Measurements from ENCODE around the gene CCDC17. TPM values are rescaled to one million over a fixed set of nuclear protein-coding genes. Genes with fewer than 3 reads are reported as not detected.

Gene CCDC17
- total RNA-seq, 4 donors from 2014 or later: 1.2 to 4.7 (median 1.6) TPM

GRCh38 chr1:45570631-45571030, 53.2 kb downstream of the CCDC17 start:
- TF ChIP-seq CTCF (IDR thresholded peaks at IDR 0.05) (no peak), EP300 (IDR thresholded peaks at IDR 0.05) (no peak), POLR2A (IDR thresholded peaks at IDR 0.05) (no peak), POLR2AphosphoS5 (IDR thresholded peaks at IDR 0.05) (no peak)
- H3K27ac ChIP-seq: no peak overlapping the region
- WGBS, 2 donors (ENCODE audit: low coverage in 1 of 2): 73 to 76% methylated on average over 3 to 4 of the region's 4 CpGs

More at GRCh38 chr1:45570631-45571030, 53.2 kb downstream of the CCDC17 start:
- H3K36me3 ChIP-seq: peaks cover 0 to 41% of the 10 kb centered on the region in 2 donors
- no peaks in the 10 kb centered on the region for H3K9me3 ChIP-seq
- no peak for ATAC-seq
- H3K27me3 ChIP-seq: no peaks in the 10 kb centered on the region
- no peak overlapping the region for H3K4me3 ChIP-seq
- H3K4me1 ChIP-seq: peaks cover 0 to 21% (median 9%) of the 10 kb centered on the region in 3 donors

Small RNAs within 50 kb of the gene (small RNA-seq; reads per million reads assigned to genes)
- gene AL355480.1: 0 reads per million in 4 donors
- gene AL355480.2: 0 reads per million in 4 donors
- 0 reads per million in 4 donors for gene AL355480.3
- gene AL355480.4: 0 reads per million in 4 donors

Other genes with a start within 250 kb of the CCDC17 start
- 1 to 10 TPM; 3.9 to 8.6 (median 4.8) TPM for gene TESK2, start 132.9 kb downstream of the CCDC17 start, total RNA-seq
- gene CCDC163, start 124.0 kb downstream of the CCDC17 start, total RNA-seq: 1 to 10 TPM in 1 of 4 donors, under 1 TPM in 2, not detected in 1; 0.27 to 1.7 (median 0.89) TPM
- gene MMACHC, start 123.8 kb downstream of the CCDC17 start, total RNA-seq: 1 to 10 TPM; 1.2 to 5.1 (median 1.7) TPM
- gene PRDX1, start 102.2 kb downstream of the CCDC17 start, total RNA-seq: 100 to 1,000 TPM; 305 to 575 (median 359) TPM
- gene AKR1A1, start 73.2 kb downstream of the CCDC17 start, total RNA-seq: 10 to 100 TPM; 43.0 to 56.9 (median 46.5) TPM
- 10 to 100 TPM; 44.3 to 79.7 (median 54.2) TPM for gene NASP, start 40.0 kb downstream of the CCDC17 start, total RNA-seq
- gene GPBP1L1, start 62.5 kb upstream of the CCDC17 start, total RNA-seq: 100 to 1,000 TPM in 3 of 4 donors, 10 to 100 TPM in 1; 98.6 to 147 (median 115) TPM
- 10 to 100 TPM; 10.6 to 27.1 (median 21.9) TPM for gene TMEM69, start 64.1 kb upstream of the CCDC17 start, total RNA-seq
- 10 to 100 TPM in 1 of 4 donors, 1 to 10 TPM in 3; 6.7 to 16.3 (median 8.0) TPM for gene IPP, start 126.6 kb upstream of the CCDC17 start, total RNA-seq
- 10 to 100 TPM; 31.1 to 76.9 (median 73.4) TPM for gene MAST2, start 179.6 kb upstream of the CCDC17 start, total RNA-seq

Measured in gastroesophageal sphincter (tissue), 4 donors.